Stimulated activated CD4-positive, alpha-beta T cell treated with anti-CD3 and anti-CD28 coated beads, Interleukin-2, amount 100 ng/mL, for 48 hours (primary cell): Measurements from ENCODE around the gene USP38.
"Not testable (repeated sequence)": the region's sequence is repeated elsewhere in the genome, so short reads cannot be mapped to it uniquely, and the experiment has no call there.

Experiments used
- DNase-seq, 2 donors: peaks; one replicate each; pipeline ENCODE4 v3.0.0-alpha.2; 2020

The USP38 gene

GRCh38 chr4:143267690-143268089 is 83.0 kb downstream of the USP38 start:
- not testable (repeated sequence) for DNase-seq

GRCh38 chr4:143270256-143270838 is 85.6 kb downstream of the USP38 start:
- no peak for DNase-seq
